ENCODE results near the gene GRK4.
"Not testable (repeated sequence)": the region's sequence is repeated elsewhere in the genome, so short reads cannot be mapped to it uniquely, and the experiment has no call there.

Gene GRK4

DNA sequence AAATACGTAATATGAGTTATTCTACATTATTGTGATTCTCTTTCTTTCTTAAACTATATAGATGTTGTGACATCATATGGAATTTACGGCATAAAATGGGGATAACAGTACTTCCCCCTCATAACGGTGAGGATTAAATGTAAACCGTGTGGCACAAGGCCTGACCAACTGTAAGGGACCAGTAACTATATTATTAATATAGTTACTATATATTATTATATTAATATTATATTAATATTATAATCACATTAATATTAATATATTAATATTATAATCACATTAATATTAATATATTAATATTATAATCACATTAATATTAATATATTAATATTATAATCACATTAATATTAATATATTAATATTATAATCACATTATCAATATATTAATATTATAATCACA, 2.9 kb upstream of the GRK4 start:
- DNase-seq (ENCODE audit: low spot score): not testable (repeated sequence)

DNA sequence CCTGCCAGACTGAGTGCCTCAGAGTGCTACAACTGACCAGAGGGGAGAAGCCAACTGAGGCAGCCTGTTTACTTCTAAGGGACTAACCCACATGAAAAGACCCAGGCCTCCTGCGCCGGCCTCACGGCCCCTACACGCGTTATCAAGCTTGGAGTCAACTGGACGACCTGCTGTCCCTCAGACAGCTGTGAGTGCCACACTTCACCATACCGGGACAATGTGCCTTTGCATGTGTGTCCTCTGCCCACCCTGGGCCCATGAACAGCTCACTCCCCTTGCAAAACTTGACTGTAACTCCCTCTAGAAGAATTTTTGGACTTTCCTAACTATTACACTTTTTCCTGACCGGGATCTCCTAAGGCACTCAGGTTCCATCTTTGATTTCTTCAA, 2.0 kb upstream of the GRK4 start:
- DNase-seq (ENCODE audit: low spot score): no peak

DNA sequence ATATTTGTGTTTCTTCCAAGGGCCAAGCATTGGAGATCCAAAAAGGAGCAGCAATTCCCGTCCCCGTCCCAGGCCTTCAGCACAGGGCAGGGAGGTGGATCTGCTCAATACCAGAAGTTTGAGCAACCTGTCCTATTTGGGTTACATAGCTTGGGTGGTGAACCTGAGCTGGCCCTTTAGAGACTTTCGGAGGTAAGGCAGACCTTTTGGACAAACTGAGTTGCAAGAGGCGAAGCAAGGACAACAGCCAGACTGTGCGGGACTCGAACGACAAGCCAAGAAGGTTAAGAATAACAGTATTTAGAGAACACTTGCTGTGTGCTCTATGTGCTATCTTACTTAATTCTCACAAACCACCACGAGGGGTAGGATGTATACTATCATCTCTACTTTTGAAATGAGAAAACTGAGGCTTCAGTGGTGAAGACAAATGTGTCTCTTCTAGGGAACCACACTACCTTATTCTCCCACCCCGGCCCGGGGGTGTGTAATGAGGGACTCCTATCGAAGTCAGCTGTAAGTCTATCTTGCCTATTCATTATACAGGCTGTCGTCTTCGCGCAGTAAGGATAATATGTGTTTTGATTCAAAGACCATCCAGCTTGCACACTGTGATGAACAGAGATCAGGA, 1.4 kb upstream of the GRK4 start:
- no peak for DNase-seq (ENCODE audit: low spot score)

DNA sequence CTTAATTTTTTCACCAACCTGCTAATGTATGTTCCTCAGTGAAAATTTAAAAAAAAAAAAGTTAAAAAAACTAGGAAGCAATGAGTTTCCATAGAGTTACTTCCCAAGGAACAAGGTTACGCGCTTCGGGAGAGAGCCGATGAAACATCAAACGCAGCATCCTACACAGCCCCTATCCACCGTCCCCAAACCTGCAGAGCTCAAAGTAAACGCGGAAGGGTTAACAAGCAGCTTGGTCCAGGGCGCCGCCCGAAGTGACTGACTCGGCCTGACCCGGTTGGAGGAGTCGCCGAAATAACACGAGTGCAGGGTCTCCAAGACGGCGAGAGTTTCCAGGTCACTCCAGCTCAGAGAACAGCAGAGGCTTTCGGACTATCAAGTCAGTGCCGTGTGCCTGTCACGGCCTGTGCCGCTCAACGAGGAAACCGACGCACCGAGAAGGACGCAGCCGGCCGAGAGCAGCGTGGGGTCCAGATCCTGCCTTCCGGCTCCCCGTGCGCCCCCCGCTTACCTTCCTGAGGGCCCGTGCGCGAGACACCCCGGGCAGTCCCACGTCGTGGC, 677 bp upstream of the GRK4 start:
- DNase-seq (ENCODE audit: low spot score): peak; percentile 52

DNA sequence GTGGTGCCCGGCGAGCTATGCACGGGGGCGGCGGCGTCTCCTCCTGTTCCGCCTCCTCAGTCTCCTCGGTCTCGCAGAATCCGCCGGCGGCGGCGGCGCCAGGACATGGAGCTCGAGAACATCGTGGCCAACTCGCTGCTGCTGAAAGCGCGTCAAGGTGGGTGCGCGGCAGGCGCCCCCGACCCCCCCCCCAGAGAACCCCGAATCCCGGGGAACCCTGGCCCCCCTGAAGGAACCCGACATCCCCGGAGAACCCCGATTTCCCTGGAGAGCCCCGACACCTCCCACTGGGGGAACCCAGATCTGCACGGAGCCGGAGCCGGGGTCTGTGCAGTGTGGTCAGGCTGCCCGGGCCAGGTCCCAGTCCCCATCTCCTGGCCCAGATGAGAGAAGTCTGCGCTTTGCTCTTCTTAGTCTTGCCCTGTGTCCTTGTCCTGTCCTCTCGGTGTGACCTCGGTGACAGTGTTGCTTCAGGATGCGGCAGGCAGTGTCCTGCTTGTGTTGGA, 648 bp downstream of the GRK4 start:
- DNase-seq (ENCODE audit: low spot score): peak; percentile 83

DNA sequence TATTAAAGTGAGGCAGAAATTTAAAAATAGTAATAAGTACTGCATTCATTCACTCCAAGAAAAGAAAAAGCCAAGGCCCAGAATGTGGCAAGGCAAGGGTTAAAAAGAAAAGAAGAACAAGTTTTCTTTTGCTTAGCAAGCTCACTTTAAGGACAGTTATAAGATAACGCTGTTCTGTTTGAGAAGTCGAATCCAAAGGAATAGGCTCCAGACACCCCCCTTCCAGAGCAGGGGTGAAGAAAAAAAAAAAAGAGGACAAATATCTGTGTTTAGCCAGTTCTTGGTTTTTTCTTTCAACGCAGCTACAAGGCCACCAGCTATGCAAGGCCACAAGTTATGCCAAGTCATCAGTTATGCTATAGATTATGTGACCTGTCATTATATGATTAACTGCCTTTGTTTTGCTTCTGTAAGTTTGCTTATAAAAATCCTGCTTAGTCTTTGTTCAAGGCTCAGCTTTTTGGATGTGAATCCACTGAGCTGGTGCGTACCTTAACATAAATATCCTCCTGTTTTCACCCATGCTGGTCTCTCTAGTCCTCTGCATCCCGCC, 1.4 kb downstream of the GRK4 start:
- DNase-seq (ENCODE audit: low spot score): no peak

DNA sequence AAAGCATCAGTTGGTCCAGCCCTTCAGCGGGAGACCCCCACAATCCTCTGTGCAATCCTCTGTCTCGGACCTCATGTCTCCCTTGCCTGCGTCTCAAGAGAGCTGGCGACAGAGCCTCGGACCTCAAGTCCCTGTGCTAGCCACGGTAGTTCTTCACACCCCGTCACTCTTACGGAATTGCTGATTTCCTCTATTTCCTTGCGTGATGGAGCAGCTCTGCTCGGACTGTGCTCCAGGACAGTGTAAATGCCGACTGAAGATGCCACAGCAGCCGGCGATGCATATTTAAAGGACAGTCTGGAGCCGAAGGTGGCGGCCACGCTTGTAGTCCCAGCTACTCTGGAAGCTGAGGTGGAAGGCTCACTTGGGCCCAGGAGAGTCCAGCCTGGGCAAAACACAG, 1.9 kb downstream of the GRK4 start:
- DNase-seq (ENCODE audit: low spot score): no peak

DNA sequence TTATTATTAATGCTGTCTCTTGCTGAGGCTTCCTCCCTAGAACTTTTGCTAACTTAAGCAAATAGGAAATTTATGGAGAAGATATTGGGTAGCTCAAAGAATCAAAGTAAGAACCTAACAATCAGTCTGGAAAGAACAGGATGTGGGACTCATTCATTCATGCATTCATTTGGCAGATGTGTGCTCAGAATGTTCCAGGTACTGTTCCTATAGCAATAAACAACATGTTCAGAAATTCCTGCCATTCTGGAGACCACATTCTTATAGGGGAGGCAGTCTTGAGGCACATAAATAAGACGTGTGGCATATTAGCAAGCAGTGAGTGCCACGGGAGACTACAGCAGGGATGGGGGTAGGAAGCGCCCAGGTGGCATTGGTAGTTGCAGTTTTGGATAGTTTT, 5.0 kb downstream of the GRK4 start:
- no peak for DNase-seq (ENCODE audit: low spot score)

DNA sequence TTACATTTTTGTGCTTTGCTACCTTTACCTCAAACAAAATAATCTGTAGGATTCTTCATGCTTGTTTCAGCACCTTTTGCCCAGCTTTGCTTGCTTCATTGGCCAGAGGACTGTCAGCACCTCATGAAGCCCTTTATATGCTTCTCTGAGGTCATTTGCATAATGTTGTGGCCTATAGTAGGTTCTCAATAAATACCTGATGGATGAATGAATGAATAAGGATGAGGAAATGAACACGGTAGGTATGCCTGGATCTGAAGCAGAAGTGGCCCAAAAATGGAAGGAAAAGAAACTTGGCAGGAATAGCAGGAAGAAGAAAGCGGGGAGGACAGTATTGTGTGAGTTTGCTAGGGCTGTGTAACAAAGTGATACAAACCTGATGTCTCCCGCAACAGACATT, 7.9 kb downstream of the GRK4 start:
- DNase-seq (ENCODE audit: low spot score): no peak

DNA sequence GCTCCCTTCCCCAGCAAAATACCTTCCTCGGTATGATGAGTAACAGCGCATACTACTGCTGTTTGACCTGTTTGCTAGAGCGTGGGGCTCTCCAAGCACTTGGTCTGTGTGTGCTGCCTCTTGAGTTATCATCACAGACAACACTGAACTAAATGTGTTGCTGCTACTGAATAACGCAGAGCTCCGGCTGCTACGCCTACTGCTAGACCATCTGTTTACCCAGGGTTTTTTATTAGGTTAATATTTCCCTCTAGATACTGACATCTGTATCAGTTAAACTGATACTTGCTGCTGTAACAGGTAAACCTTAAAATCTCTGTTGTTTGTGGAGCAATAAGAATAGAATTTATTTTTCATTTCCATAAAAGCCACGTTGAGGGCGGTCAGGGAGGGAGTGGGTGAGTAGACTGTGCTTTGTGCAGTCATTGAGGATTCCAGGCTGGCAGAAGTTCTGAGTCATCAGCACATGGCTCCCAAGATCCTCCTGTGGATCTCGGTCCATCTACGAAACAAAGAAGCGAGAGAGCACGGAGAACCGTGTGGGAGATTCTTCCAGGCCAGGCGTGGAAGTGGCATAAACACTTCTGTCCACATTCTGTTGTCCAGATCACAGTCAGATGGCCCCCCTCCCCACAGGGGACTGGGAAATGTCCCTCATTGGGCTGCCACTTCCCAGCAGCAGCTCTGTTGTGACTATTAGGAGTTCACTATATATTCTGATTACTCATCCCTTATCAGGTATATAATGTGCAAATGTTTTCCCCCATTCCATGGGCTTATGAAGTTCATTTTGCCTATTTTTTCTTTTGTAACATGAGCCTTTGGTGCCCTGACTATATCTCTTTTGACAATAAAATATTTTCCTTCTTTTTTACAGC, 14.1 kb downstream of the GRK4 start:
- peak; percentile 47 for DNase-seq (ENCODE audit: low spot score)

DNA sequence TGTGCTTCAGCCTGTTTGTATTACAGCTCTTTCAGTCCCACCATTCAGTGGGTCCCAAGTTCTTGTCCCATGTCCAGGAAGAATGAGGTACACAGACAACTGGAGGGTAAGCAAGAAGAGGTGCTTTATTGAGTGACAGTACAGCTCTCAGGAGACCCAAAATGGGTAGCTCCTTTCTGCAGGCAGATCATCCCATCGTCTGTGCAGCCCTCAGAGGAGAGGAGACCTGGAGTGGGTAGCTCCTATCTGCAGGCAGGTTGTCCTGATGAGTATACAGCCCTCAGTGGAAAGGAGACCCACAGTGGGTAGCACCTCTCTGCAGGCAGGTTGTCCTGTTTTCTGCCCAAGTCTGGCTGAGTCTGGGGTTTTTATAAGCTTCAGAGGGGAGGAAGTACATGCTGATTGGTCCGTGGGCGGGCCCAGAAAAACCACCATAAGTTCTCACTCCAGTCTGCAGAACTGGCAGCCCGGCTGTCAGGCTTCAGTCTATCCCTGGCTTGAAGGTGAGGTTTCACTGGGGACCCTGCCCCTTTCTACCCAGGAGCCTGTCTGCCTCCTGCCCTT, 18.0 kb downstream of the GRK4 start:
- no peak for DNase-seq (ENCODE audit: low spot score)

DNA sequence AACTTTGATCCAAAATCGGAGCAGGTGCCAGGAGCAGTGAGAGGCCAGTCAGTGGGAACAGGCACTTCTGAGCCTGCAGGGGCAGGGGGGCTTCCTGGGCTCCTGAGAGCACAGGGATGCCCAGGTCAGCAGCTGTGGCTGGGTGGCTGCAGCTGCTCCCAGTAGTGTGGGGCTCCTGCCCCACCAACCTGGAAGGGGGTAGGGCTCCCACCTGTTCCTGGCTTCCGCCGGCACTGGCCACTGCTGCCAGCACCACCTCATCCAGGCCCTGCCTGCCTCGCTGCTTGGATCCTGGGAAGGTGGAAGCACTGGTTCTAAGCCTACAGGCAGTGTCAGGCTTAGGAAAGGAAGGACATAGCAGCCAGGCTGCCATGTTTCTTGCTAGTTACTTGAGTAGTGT, 18.6 kb downstream of the GRK4 start:
- no peak for DNase-seq (ENCODE audit: low spot score)

DNA sequence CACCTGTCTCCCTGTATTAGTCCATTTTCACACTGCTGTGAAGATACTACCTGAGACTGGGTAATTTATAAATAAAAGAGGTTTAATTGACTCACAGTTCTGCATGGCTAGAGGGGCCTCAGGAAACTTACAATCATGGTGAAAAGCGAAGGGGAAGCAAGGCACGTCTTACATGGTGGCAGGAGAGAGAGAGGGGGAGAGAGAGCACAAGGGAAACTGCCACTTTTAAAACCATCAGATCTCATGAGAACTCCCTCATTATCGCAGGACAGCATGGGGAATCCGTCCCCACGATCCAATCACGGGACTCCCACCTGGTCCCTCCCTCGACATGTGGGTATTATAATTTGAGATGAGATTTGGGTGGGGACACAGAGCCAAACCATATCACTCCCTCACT, 20.3 kb downstream of the GRK4 start:
- DNase-seq (ENCODE audit: low spot score): not testable (repeated sequence)

DNA sequence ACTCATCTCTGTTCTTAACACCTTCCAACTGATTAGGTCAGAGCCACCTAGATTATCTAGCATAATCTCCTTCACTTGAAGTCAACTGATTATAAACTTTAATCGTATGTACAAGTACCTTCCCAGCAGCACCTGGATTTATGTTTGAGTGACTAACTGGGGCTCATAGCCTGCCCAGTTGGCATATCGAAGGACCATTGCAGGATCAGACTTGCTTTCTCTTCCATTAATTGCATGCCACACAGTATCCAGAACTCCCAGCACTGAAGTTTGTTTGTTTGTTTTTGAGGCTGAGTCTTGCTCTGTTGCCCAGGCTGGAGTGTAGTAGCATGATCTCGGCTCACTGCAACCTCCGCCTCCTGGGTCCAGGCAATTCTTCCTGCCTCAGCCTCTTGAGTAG, 27.9 kb downstream of the GRK4 start:
- DNase-seq (ENCODE audit: low spot score): no peak

DNA sequence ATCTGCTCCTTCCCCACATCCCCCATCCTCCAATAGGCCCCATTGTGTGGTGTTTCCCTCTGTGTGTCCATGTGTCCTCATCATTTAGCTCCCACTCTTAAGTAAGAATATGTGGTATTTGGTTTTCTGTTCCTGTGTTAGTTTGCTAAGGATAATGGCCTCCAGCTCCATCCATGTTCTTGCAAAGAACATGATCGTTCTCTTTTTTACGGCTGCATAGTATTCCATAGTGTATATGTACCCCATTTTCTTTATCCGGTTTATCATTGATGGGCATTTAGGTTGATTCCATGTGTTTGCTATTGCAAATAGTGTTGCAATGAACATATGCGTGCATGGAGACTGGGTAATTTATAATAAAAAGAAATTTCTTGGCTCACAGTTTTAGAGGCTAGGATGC, 31.5 kb downstream of the GRK4 start:
- no peak for DNase-seq (ENCODE audit: low spot score)

DNA sequence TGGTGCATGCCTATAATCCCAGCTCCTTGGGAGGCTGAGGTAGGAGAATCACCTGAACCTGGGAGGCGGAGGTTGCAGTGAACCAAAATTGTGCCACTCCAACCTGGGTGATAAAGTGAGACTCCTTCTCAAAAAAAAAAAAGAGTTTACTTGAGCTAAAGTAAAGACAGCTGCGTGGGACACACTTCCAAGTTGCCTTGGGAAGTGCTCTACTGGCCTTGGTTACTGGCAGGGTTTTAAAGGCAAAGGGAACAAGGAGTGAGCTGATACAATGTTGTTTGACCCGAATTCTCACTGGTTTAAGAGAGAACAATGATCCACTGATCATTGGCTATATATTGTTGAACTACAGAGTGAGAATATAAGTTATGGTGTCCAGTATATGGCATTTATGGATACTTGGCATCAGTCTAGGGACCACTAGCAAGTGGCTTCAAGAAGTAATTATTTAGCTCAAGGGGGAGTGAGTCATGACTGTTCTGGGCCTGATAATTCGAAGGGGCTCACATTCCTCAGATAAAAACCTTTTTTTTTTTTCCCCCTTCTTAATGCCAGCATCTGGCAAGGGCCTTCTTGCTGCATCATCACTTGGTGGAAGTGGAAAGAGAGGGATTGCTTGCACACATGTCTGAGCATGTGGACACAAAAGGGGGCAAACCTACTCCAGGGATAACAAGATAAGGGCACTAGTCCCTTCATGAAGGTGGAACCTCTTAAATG, 32.3 kb downstream of the GRK4 start:
- no peak for DNase-seq (ENCODE audit: low spot score)

DNA sequence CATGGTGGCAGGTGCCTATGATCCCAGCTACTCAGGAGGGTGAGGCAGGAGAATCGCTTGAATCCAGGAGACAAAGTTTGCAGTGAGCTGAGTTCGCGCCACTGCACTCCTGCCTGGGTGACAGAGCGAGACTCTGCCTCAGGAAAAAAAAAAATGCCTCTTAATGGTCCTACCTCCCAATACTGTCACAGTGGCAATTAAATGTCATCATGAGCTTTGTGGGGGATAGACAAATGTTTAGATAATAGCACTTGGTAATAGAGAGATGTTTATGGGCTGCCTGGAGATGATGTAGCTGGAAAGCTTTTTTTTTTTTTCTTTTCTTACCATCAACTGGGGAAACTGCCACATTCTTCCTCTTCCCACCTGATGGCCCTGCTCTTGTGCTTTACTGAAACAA, 33.0 kb downstream of the GRK4 start:
- DNase-seq (ENCODE audit: low spot score): no peak

DNA sequence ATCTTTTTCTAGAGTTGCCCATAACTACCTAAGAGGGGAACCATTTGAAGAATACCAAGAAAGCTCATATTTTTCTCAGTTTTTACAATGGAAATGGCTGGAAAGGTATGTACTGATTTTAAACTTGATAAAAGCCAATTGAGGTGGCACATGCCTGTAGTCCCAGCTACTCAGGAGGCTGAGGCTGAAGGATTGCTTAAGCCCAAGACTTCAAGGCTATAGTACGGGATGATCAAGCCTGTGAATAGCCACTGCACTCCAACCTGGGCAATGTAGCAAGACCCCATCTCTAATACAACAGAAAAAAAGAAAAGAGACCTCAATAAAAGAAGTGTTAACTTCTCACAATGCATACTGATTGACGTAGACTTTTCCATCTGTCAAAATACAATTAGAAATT, 44.4 kb downstream of the GRK4 start:
- DNase-seq (ENCODE audit: low spot score): no peak

DNA sequence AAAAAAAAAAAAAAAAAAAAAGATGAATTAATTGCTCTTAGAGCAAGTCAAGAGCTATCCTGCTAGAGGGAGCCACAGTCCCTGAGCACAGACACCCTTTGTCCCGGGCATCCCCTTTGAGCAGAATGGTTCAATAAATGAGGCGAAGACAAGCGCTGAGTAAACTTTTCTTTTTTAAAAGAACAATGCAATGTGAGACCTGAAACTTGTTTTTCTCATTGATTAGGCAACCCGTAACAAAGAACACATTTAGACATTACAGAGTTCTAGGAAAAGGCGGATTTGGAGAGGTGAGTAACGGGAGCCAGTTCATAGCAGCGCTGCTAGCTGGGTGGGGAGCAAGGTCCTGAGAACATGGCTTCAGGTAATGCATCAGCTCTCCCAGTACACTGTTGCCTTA, 46.1 kb downstream of the GRK4 start:
- DNase-seq (ENCODE audit: low spot score): no peak

DNA sequence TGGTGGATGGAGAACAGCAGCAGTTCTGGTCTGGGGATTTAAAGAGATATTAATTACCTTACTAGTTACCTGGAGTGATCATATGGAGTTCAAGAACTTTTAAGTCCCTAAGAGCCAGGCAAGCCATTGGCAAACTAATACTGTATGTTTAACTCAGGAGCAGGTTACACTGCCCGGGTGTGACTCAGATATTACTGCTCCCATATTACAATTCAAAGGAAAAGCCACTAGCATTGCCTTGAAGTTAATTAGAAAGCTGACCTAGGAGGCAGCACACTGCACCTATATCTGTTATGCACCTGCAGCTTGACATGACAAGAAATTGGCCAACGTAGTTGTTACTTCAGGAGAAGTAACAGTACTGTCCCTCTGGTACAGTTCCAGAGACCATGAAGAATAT, 47.2 kb downstream of the GRK4 start:
- no peak for DNase-seq (ENCODE audit: low spot score)

DNA sequence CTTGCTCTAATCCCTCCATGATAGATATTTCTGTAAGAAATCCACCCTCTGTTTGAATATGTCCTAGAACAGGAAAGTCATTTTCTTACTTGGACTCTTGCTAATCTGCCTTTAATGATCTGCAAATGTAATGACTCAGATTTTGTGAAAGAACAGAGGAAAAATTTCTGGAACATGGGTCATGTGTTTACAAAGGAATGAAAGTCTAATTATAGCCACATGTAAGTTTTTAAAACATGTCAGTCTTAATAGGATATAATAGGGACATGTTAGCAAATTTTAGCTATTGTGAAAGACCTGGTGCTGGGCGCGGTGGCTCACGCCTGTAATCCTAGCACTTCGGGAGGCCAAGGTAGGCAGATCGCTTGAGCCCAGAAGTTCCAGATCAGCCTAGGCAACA, 47.6 kb downstream of the GRK4 start:
- DNase-seq (ENCODE audit: low spot score): peak; percentile 65

Data from hepatic stellate cell (primary cell).